ENCODE data around the gene TPSG1. TPM values are rescaled to one million over a fixed set of nuclear protein-coding genes. Genes with fewer than 3 reads are reported as not detected.

Gene TPSG1
- total and polyA plus RNA-seq, 8 donors = 0.34 to 0.92 (median 0.35) TPM; not detected in 5

- intact Hi-C loops (cut with DNase I) = no loop called here
- no peak for TF ChIP-seq CTCF (IDR thresholded peaks at IDR 0.05)
- no peak for DNase-seq
- no peak for ATAC-seq
- Histone ChIP-seq H3K9me3 (no peaks in the 10 kb centered on the region), H3K4me3 (no peak overlapping the region), H3K27me3 (peaks cover 0 to 35% of the 10 kb centered on the region in 2 donors), H3K4me1 (no peaks in the 10 kb centered on the region), H3K27ac (no peak overlapping the region), H3K36me3 (no peaks in the 10 kb centered on the region)
Measured at GRCh38 chr16:1209081-1209480, 16.0 kb downstream of the TPSG1 start.

- DNase-seq (no peak), ATAC-seq (no peak)
- no peak overlapping the region for H3K27ac ChIP-seq
- H3K27me3 ChIP-seq = peaks cover 0 to 35% of the 10 kb centered on the region in 2 donors
- no peak overlapping the region for H3K4me3 ChIP-seq
- H3K9me3 ChIP-seq = no peaks in the 10 kb centered on the region
- intact Hi-C loops (cut with DNase I) = no loop called here
- H3K4me1 ChIP-seq = no peaks in the 10 kb centered on the region
- no peaks in the 10 kb centered on the region for H3K36me3 ChIP-seq
- no peak for TF ChIP-seq CTCF (IDR thresholded peaks at IDR 0.05)
Measured at GRCh38 chr16:1208239-1208830, 16.7 kb downstream of the TPSG1 start.

- DNase-seq = no peak
- Histone ChIP-seq H3K9me3 (no peaks in the 10 kb centered on the region), H3K4me3 (no peak overlapping the region), H3K36me3 (no peaks in the 10 kb centered on the region), H3K27ac (no peak overlapping the region), H3K27me3 (peaks cover 0 to 35% of the 10 kb centered on the region in 2 donors), H3K4me1 (no peaks in the 10 kb centered on the region)
- intact Hi-C loops (cut with DNase I) = no loop called here
- no peak for ATAC-seq
- TF ChIP-seq CTCF (IDR thresholded peaks at IDR 0.05) = no peak
Measured at GRCh38 chr16:1206786-1207185, 18.3 kb downstream of the TPSG1 start.

- Histone ChIP-seq H3K4me3 (no peak overlapping the region), H3K27ac (no peak overlapping the region), H3K27me3 (peaks cover 0 to 35% of the 10 kb centered on the region in 2 donors), H3K4me1 (no peaks in the 10 kb centered on the region), H3K9me3 (no peaks in the 10 kb centered on the region), H3K36me3 (no peaks in the 10 kb centered on the region)
- ATAC-seq = no peak
- intact Hi-C loops (cut with DNase I) = no loop called here
- no peak for TF ChIP-seq CTCF (IDR thresholded peaks at IDR 0.05)
- DNase-seq = no peak
Measured at GRCh38 chr16:1206326-1206725, 18.7 kb downstream of the TPSG1 start.

- Histone ChIP-seq H3K4me3 (no peak overlapping the region), H3K27ac (no peak overlapping the region), H3K4me1 (no peaks in the 10 kb centered on the region), H3K27me3 (peaks cover 0 to 26% of the 10 kb centered on the region in 2 donors), H3K9me3 (no peaks in the 10 kb centered on the region), H3K36me3 (no peaks in the 10 kb centered on the region)
- no peak for TF ChIP-seq CTCF (IDR thresholded peaks at IDR 0.05)
- no peak for DNase-seq
- no peak for ATAC-seq
- intact Hi-C loops (cut with DNase I) = no loop called here
Measured at GRCh38 chr16:1204933-1205332, 20.1 kb downstream of the TPSG1 start.

All from left lung (tissue), 10 donors.